ENCODE measurements around the gene CYP2A6.

DNA sequence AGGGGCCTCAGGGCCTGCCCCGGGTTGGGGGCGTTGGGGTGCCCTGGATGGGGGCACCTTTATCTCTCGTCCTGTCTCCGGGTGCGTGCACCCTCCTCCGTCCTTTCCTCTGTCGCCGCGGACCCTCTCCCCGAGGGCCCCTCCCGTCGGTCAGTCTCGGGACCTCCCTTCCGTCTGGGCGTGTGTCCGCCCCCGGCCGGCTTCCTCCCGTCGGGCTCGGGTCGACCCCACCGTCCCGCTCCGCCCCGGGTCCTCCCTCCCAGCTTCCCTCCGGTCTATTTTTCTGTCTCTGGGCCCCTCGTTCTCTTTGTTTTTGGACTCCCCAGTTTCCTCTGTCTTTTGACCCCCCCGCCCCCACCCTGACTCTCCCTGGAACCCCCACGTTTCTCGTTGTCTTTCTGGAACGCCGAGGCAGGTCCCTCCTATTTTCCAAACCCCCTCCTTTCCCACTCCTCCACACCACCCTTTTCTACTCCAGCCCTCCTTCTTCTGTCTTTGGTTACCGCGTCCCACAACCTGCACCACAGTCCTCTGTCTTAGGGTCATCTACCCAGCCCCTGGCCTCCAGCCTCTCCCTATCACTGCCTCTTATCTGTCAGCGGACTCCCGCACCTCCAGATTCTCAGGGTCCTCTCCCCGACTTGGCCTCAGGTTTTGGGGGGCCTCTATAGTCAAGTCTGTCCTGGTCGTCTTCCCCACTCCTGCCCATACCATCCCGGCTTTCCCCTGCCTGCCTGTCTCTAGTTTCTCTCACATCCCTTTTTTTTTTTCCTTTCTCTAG lies 50.5 kb downstream of the CYP2A6 start:
- TF ChIP-seq, protein P1, sequence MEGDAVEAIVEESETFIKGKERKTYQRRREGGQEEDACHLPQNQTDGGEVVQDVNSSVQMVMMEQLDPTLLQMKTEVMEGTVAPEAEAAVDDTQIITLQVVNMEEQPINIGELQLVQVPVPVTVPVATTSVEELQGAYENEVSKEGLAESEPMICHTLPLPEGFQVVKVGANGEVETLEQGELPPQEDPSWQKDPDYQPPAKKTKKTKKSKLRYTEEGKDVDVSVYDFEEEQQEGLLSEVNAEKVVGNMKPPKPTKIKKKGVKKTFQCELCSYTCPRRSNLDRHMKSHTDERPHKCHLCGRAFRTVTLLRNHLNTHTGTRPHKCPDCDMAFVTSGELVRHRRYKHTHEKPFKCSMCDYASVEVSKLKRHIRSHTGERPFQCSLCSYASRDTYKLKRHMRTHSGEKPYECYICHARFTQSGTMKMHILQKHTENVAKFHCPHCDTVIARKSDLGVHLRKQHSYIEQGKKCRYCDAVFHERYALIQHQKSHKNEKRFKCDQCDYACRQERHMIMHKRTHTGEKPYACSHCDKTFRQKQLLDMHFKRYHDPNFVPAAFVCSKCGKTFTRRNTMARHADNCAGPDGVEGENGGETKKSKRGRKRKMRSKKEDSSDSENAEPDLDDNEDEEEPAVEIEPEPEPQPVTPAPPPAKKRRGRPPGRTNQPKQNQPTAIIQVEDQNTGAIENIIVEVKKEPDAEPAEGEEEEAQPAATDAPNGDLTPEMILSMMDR (IDR thresholded peaks at IDR 0.05), result no peak
- TF ChIP-seq POLR2A (IDR thresholded peaks at IDR 0.05), result no peak

Data from testis (tissue), 2 donors.